HG03439 (cell line): ENCODE data around the gene NDUFA8.
"Not testable (repeated sequence)": the region's sequence is repeated elsewhere in the genome, so short reads cannot be mapped to it uniquely, and the experiment has no call there.

ENCODE experiments used
- ATAC-seq: cut with Tn5 transposase; IDR thresholded peaks from one replicate; pipeline ENCODE4 v1.9.1; 2021; ENCODE audit warnings: mild to moderate bottlenecking, moderate library complexity; ENCODE audit not compliant: unreplicated experiment

The NDUFA8 gene

GRCh38 chr9:122122468-122122867, 37.1 kb downstream of the NDUFA8 start:
- no peak for ATAC-seq

GRCh38 chr9:122121931-122122330, 37.6 kb downstream of the NDUFA8 start:
- ATAC-seq, result no peak

- ATAC-seq, result no peak
Measured at GRCh38 chr9:122121391-122121790, 38.2 kb downstream of the NDUFA8 start.

- no peak for ATAC-seq
Measured at GRCh38 chr9:122120316-122121071, 39.1 kb downstream of the NDUFA8 start.

- no peak for ATAC-seq
Measured at GRCh38 chr9:122119721-122120120, 39.9 kb downstream of the NDUFA8 start.

GRCh38 chr9:122119166-122119521, 40.4 kb downstream of the NDUFA8 start:
- no peak for ATAC-seq

GRCh38 chr9:122118343-122119165, 41.0 kb downstream of the NDUFA8 start:
- no peak for ATAC-seq

- ATAC-seq, result not testable (repeated sequence)
Measured at GRCh38 chr9:122117241-122117640, 42.3 kb downstream of the NDUFA8 start.

GRCh38 chr9:122116448-122117173, 43.0 kb downstream of the NDUFA8 start:
- no peak for ATAC-seq

- no peak for ATAC-seq
Measured at GRCh38 chr9:122116040-122116439, 43.5 kb downstream of the NDUFA8 start.

- no peak for ATAC-seq
Measured at GRCh38 chr9:122115176-122116035, 44.2 kb downstream of the NDUFA8 start.

GRCh38 chr9:122113574-122113973, 46.0 kb downstream of the NDUFA8 start:
- no peak for ATAC-seq

- no peak for ATAC-seq
Measured at GRCh38 chr9:122112238-122112637, 47.3 kb downstream of the NDUFA8 start.

GRCh38 chr9:122111413-122112085, 48.0 kb downstream of the NDUFA8 start:
- ATAC-seq, result no peak

GRCh38 chr9:122110100-122110833, 49.3 kb downstream of the NDUFA8 start:
- no peak for ATAC-seq

- ATAC-seq, result no peak
Measured at GRCh38 chr9:122109035-122109813, 50.4 kb downstream of the NDUFA8 start.

- no peak for ATAC-seq
Measured at GRCh38 chr9:122107291-122107805, 52.2 kb downstream of the NDUFA8 start.

- no peak for ATAC-seq
Measured at GRCh38 chr9:122106576-122106975, 53.0 kb downstream of the NDUFA8 start.
